ENCODE data around the gene NR5A2.

DNA sequence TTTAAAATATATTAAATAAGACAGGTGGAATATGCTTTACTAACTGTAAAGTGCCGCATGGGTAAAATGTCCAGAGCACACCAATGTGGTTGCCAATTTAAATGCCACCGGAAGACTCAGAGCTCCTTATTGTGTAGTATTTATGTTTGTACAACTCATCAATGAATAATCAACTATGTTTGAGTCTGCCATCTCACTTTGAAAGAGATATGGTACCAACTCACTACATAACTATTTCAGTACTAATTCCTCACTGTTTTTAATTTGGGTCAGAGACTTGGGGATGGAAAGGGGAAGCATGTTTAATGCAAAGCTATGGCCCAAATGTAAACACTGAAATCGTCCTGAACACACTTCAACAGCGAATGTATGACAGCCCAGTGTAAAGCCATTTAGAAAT is 144.8 kb downstream of the NR5A2 start:
- TF ChIP-seq POLR2A (IDR thresholded peaks at IDR 0.05; ENCODE audit: low read length) (no peak), GATA1 (IDR thresholded peaks at IDR 0.05; ENCODE audit: low read depth, low read length) (no peak)
